Right lung (tissue), 5 donors: ENCODE measurements around the gene NSD2. TPM values are rescaled to one million over a fixed set of nuclear protein-coding genes. Genes with fewer than 3 reads are reported as not detected.
"Not testable (repeated sequence)": the region's sequence is repeated elsewhere in the genome, so short reads cannot be mapped to it uniquely, and the experiment has no call there.

Source experiments
- DNase-seq, 2 donors: peaks; one replicate each; pipeline ENCODE4 v3.0.0-alpha.2; 2013
- polyA plus RNA-seq, 5 donors: library from polyadenylated mRNA; unstranded; fragments of 120-200 nt; gene quantifications; one replicate each; pipeline versions ENCODE4 v1.2.1 to v1.2.3, GENCODE V29; 2013; ENCODE audit warnings: inconsistent platforms in 1 of 5, low replicate concordance in 1 of 5; ENCODE audit not compliant: insufficient read length in 5 of 5, insufficient read depth in 1 of 5

NSD2 gene
- polyA plus RNA-seq, 5 donors: 56.4 to 96.7 (median 78.2) TPM

DNA sequence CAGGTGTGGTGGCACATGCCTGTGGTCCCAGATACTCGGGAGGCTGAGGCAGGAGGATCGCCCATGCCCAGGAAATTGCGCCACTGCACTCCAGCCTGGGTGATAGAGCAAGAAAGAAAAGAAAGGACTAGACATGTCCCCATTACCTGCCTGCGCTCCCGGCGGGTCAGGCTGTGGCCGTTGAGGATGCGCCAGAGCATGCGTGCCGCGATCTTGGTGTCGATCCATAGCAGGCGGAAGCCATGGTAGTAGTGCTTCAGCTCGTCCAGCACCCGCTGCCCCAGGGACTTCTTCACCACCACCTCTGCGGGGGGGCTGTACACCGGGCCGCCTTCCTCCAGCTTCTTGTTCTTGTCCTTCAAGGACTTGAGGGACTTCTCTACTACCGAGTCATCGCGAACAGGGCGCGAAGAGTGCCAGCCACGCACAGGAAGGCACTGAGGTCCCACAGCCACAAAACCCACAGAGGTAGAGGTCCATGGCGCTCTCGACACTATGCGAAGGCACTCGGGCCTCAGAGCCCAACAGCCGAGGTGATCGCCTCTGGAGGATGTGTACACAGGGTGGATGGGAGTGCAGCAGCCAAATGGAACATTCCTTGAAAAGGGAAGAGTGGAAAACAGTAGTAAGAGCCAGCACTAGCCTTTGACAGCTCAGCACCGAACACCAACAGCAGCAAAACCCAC, 29.8 kb upstream of the NSD2 start:
- DNase-seq: no peak

DNA sequence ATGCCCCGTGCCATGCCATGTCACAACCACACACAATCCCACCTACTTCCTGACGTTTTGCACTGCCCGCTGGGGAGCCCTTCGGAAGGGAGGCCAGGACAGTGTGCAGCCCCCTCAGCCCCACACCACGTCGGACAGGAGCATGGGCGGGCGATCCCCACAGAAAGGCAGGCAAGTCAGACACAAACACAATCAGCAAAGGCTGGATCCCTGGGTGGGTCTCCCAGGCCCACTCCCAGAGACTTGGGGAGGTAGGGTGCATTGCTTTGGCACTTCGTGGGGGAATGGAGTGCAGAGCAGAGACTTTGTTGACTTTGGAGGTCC, 29.3 kb upstream of the NSD2 start:
- no peak for DNase-seq

DNA sequence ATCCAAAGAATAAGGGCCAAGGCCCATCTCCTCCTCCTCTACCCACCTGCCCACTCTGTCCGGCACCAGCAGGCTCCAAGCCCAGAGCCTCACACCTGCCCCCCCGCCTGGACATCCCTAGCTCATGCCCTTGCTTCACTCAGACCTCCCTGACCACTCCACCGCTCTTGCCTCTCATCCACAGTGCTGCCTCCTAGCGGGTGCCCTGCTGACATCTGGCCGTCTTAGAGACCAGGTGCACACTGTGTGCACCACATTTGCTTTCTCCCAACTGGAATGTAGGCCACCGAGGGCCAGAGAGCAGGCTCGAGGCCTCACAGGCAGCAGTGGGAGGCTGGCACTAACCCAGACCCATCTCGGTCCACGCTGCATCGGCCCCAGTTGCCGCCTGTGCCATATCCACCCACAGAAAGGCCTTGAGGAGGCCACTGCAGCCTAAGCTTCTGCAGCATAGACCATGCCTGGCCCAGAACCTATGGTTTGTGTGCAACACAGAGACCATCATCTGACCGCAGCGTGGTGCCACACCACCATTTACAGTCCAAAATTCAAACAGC, 28.8 kb upstream of the NSD2 start:
- no peak for DNase-seq

DNA sequence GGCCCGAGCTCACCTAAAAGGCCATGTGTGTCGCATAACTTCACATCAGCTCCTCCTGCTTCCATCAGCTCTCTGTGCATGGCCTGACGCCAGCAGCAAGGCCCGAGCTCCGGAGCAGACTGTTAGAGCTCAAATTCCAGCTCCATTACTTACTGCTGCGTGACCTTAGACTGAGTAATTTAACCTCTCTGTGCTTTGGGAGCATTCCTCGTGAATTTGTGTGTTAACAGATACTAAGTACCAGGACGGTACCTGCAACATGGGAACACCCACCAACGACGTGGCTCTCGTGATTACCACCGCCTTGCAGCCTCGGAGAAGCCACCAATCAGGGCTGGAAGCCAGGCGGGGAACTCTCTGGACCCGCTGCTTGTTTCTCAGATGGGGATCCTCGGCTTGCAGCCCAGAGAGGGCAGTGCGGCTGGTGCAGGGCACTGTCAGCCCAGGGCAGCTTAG, 28.2 kb upstream of the NSD2 start:
- DNase-seq: no peak

DNA sequence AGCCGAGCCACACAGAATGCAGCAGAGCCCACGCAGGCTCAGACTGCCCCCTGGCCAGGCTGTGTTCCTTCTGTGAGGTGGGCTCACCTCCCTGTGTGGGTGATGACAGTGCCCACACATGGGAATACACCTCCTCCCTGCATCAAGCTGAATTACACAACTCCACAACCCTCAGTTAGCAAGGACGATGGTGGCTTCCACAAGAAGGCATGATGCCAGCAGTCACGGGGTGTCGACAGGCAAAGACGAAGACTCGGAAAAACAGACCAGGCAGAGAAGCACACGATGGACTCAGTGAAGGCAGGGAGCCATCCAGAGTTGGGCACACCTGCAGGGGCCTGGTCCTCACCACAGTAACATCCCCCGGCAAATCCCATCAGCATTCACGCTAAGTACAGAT, 27.3 kb upstream of the NSD2 start:
- no peak for DNase-seq

DNA sequence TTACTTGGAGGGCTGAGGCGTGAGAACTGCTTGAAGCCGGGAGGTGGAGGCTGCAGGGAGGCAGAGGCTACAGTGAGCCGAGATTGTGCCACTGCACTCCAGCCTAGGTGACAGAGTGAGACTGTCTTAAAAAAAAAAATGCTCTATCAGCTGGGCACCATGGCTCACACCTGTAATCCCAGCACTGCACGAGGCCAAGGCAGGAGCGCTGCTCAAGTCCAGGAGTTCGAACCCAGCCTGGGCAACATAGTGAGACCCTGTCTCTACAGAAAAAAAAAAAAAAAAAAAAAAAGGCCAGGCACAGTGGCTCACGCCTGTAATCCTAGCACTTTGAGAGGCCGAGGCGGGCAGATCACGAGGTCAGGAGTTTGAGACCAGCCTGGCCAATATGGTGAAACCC, 26.6 kb upstream of the NSD2 start:
- DNase-seq: not testable (repeated sequence)

DNA sequence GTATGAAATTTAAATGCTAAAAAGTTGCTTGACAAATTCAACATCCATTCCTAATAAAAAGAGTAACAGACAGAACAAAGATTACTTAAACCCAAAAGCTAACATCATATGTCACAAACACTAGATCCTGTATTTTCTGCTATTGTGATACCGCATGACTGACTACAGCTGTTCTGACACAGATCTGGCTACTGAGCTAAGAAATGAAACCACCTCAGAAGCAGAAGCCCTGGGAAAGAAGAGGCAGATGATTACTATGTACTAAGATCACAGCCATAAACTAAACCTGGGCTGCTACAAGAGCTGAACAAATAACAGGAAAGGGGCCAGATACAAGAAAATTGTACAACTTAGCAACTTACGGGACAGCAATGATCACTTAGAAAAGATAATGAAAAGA, 24.6 kb upstream of the NSD2 start:
- DNase-seq: no peak

DNA sequence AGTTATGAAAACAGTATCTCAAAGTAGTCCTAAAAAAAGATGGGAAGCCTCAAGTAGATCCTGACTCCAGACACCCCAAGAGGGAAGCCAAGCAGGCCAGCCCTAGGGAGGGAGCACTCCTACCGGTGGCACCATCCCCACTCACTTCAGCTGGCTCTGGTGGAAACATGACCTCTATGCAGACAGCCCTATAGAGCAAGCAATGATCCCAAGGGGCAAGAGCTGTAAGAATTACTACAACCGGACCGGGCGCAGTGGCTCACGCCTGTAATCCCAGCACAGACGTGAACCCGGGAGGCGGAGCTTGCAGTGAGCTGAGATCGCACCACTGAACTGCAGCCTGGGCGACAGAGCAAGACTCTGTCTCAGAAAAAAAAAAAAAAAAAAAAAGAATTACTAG, 20.9 kb upstream of the NSD2 start:
- DNase-seq: no peak

DNA sequence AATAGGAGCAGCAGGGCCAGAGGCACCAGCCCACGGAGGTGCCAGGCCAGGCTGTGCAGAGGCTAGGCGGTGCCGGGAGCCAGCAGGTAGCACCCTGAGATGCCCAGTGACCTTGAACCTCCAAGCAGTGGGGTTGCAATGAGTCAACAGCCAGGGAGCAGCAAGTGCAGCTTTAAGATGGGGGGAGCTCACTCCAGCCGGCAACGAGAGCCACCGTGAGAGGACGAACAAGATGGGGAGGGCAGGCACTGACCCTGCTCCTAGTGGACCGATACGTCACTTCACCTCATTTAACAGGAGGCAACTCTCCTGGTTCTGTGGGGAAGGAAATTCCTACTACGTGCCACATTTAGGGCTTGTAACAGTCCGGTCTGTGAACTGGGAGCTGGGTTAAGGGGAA, 20.0 kb upstream of the NSD2 start:
- DNase-seq: no peak

DNA sequence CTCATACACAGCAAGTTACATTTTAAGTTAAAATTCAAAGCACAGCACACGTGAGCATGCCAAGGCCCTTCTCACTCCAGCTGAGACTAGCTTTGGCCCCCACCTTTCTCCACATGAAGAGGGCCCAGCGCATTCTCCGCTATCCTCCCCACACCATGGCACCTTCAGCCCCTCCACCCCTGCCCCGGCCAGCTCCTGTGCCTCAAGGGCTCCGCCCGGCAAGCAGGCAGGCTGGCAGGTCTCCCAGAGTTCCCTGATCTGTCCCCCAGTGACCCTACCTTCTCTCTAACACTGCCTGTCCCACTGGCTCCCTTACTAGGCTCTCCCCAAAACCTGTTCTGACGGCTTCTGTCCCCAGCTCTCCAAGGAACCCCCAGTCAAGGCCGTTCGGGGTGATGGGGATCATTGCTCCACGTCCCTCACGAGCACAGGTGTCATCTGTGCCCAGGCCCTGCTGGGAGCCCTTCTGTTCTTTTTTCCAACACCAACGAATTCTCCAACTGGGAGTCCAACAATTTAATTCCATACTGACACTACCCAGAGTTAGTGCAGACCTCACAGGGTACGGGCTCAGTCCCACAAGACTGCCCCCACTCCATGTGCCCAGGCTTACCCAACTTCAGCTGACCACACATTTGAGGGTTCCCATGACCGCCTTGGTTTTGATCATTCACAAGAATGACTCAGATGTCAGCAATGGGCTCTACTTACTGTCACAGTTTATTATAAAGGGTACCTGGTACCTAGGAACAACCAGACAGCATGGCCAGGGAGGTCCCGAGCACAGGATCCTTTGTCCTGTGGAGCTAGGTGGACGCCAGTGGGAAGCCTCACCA, 19.4 kb upstream of the NSD2 start:
- no peak for DNase-seq

DNA sequence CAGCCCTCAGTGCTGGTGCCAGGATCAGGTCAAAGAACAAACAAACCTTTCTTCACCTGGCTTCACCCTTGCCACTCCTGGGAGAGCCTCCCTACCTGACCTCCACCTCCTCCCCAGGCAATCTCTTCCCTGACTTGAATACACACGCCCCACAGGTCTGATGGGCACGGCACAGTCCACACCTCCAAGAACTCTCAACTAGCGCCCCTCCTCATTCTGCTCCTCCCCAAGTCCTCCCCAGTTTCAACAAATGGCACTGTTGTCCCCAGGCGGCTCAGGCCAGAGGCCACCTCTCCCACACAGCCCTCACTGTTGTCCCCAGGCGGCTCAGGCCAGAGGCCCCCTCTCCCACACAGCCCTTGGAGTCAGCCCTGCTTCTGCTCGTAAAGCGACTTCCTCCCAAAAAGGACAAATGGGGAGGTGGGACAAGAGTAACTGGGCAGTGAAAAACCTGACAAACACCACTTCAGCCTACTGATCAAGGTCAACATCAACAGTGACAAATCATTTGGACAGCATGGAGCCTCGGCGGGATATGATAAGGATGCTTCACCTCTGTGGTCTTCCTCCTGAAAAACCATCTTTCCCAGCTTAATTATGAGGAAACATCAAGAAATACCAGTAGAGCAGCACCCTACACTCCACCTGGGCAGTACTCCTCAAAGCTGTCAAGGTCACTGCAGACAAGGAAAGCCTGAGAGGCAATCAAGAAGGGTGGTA, 18.1 kb upstream of the NSD2 start:
- no peak for DNase-seq

DNA sequence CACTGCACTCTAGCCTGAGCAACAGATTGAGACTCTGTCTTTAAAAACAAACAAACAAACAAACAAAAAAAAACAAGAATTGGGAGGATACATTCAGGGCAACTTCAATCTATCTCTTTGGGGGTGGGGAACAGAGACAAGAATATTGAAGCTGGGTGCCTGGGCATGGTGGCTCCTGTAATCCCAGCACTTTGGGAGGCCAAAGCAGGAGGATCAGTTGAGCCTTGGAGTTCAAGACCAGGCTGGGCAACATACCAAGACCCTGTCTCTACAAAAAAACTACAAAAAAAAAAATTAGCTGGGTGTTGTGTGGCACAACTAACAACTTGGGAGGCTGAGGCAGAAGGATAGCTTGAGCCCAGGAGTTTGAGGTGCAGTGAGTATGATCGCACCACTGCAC, 16.4 kb upstream of the NSD2 start:
- no peak for DNase-seq

DNA sequence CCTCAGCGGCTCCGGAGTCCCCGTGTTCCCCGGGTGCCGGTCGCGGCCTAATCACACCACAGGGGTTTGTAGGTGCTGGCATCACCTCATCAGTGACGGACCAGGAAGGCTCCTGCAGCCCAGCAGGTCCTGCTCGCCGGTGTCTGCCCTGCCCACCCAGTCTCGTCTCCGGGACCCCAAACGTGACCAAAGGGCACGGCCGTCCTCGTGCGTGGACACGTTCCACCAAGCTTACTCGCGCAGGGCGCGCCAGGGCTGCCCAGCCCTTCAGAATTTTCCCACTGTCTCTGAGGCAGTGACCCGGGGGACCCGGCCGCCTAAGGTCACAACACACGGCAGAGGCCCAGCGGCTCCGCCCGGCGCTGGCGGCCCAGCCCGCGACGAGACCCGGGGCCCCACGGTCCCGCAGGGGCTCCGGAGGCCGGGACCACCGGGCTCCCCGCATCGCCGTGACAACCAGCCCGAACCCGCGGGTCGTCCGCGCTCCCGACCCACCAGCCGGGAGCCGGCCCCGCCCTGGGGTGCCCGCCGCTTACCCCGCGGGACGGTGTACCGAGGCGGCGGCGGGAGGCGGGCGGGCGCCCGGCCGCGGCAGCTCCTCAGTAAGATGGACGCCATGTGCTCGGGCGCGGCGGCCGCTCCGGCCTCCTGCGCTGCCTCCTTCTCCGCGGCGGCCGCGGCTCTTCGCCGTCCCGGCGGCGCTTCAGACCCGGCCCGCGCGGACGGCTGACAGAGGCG, 15.7 kb upstream of the NSD2 start:
- DNase-seq: no peak

DNA sequence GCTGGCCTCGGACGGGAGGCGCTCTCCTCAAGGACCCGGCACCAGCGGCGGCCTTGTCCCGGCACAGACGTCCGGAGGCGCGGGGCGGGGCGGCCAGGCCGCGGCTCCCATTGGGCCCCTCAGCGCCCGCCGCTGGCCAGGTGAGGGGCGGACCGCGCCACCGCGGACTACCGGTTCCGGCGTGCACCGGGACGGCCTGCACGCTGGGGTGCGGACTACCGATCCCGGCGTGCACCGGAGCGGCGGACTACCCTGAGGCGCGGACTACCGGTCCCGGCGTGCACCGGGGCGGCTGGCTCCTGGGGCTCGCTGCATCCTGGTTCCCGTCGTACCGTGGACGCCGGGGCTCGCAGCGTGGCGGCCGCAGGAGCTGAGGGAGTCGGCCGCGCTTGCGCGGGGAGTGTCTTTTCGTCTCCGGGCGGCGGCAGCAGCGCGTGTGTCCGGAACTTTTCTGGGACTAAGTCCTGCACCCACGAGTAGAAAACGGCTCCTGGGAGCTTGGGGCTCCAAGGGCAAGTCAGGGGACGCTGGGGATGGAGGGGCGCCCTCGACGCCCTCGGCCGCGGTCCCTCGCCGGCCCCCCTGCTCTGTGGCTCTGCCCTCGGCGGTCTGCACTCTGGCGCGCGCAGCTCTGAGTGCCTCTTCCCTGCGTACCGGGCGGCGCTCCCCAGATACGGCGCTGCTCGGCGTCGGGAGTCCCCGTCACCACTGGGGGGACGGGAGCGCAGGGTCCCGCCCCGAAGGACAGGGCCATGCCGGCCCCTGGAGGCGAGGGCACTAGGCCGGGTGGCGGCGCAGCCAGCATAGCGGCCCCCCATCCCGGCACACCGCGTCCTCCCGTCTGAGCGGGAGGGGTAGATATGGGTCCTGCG, 14.9 kb upstream of the NSD2 start, which contains the start of gene LETM1:
Gene LETM1 (minus strand): TSS at position 86 of the 872 bp plus-strand sequence. CDS start 206 bp downstream, outside the sequence.
- DNase-seq: peak; percentile 91 to 92

DNA sequence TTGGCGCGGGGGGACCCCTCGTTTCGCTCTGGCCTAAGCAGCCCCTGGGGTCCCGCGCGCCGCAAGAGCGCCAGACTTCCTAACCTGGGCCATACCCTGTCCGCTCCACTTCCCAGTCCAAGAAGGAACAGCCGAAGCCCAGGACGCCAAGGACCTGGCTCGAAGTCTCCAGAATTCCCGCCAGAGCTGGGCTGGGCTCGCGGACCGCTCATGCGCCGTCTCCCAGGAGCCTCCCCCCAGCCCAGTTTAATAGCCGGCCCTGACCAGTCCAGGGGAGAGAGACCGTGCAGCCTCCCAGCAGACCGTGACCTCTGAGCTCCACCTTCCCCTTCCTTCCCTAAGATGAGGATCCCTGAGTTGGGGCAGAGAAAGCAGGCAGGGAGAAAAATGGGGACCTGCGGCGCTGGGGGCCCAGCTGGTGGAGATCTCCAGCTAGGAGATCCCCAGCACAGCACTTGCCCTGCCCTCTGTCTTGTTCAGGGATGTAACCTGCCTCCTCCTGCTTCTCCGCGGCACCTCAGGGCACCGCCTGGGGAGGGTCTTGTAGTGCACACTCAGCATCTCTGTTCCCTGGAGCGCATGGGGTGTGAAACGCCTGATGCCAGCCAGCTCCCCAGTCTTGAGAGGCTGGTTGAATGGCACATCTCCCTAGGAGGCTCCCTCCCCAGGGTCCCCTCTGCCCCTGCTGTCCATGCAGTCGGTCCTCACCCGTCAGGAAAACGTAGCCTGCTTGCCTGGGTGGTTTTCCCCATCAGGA, 14.1 kb upstream of the NSD2 start:
- no peak for DNase-seq

DNA sequence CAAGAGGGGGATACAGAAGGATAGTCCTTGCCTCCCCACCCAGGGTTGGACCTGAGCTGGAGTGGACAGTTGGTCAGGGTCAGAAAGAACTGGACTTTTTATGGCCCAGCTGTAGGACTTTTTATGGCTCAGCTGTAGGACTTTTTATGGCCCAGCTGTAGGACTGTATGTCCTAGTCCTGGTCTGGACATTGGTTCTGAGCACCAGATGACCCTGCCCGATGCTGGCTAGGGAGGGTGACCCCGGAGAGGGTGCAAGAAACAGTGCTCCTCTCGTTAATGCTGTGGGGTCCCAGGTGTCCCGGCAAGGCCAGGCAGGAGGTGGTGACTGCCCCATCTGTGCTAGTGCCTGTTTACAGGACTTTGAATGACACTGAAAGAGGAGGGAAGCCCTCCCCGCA, 13.3 kb upstream of the NSD2 start:
- DNase-seq: no peak

DNA sequence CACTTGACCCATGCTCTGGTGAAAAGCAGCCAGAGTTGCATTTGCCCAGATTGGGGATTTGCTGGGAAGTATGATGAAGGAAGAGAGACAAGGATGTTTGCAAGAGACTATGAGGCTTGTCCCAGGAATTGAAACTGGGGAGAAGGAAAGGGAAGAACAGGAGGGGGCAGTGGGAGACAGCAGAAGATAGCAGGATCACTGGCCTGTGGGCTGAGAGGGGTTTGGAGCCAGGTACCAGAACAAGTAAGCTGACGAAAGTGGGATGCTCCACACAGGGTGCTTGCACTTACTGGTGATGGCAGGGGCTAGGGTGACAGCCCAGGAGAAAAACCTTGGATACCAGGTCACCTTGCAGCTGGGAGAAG, 11.8 kb upstream of the NSD2 start:
- no peak for DNase-seq

DNA sequence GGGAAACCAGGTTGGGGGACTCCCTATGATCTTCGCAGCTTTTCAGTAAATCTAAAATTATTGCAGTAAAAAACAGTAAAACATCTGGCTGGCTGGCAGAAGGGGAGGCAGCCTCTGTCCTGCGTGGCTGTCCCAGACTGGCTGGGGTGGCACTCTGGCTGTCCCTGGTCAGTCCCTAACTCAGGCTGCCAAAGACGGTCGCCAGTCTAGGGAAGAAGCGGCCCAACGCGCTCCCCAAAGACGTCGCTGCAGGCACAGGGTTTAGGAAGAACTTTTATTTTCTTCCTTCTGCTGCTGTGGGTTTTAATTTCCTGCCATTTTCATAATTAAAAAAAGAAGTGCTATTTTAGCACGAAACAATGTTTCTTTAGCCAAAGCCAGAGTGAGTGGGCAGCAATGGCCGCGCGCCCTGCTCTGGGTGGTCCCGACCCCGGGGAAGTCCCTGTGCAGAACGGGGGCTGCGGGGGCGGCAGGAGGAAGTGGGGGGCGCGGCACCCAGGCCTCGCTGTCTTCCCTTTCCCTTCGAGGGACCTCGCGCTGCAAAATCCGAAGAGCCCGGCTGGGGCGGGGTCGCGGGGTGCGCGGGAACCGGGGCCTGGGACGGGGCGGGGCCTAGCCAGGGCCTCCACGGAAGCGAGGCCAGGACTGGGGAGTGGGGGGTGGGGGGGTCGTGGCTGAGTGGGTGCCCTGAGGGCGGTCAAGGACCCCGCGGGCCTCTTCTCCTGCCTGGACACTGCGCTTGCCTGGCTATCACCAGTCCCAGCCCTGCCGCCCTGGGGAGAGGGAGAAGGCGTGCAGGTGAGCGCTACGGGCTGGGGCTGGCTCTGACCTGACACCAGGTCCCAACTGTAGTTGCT, 8.9 kb upstream of the NSD2 start:
- no peak for DNase-seq

DNA sequence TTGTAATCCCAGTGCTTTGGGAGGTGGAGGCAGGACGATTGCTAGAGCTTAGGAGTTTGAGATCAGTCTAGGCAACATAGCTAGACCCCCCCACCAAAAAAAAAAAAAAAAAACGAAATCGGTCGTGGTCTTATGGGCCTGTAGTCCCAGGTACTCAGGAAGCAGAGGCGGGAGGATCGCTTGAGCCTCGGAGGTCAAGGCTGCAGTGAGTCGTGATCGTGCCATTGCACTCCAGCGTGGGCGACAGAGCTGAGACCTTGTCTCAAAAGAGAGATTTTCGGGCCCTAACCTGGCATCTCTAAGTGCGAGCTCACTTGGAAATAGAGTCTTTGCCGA, 8.3 kb upstream of the NSD2 start:
- DNase-seq: no peak
